KMS-11 (cell line): ENCODE data around the gene TPPP.
A peak's percentile ranks its signal among the peaks of the same experiment; 100 is the strongest.
"Not testable (repeated sequence)": the region's sequence is repeated elsewhere in the genome, so short reads cannot be mapped to it uniquely, and the experiment has no call there.

Experiments used
- H2AFZ ChIP-seq: fragments of 200-600 bp; sonication (generic); 2 replicates; pipeline ENCODE4 v1.6.1; 2016; ENCODE audit warnings: antibody characterized with exemption, mixed run types, low read depth
- H3K27ac ChIP-seq: fragments of 200-600 bp; sonication (generic); 2 replicates; pipeline ENCODE4 v1.6.1; 2016; ENCODE audit warnings: mild to moderate bottlenecking, mixed run types
- H3K27me3 ChIP-seq: fragments of 200-600 bp; sonication (generic); 2 replicates; pipeline ENCODE4 v1.6.1; 2017; ENCODE audit warnings: mild to moderate bottlenecking, low read depth, mixed run types, moderate library complexity; ENCODE audit not compliant: insufficient read depth
- H3K36me3 ChIP-seq: fragments of 200-600 bp; sonication (generic); 2 replicates; pipeline ENCODE4 v1.6.1; 2017; ENCODE audit warnings: mild to moderate bottlenecking, mixed run types; ENCODE audit not compliant: insufficient read depth
- H3K4me1 ChIP-seq: fragments of 200-600 bp; sonication (generic); 2 replicates; pipeline ENCODE4 v1.6.1; 2016; ENCODE audit warnings: mild to moderate bottlenecking, low read depth, mixed run types; ENCODE audit not compliant: poor library complexity, severe bottlenecking
- H3K4me2 ChIP-seq: fragments of 200-600 bp; sonication (generic); 2 replicates; pipeline ENCODE4 v1.7.0; 2016; ENCODE audit warnings: mild to moderate bottlenecking, mixed run types
- H3K4me3 ChIP-seq: fragments of 200-600 bp; sonication (generic); IDR thresholded peaks from 2 replicates; pipeline ENCODE4 v1.6.1; 2017; ENCODE audit warnings: low read depth, low read length, mixed read lengths; ENCODE audit not compliant: insufficient read depth
- H3K79me2 ChIP-seq: fragments of 200-600 bp; sonication (generic); 2 replicates; pipeline ENCODE4 v1.6.1; 2016; ENCODE audit warnings: low read depth, mixed run types; ENCODE audit not compliant: insufficient read depth
- H3K9ac ChIP-seq: fragments of 200-600 bp; sonication (generic); 2 replicates; pipeline ENCODE4 v1.6.1; 2016; ENCODE audit warnings: mild to moderate bottlenecking, mixed run types
- H4K20me1 ChIP-seq: fragments of 200-600 bp; sonication (generic); 2 replicates; pipeline ENCODE4 v1.6.1; 2016; ENCODE audit warnings: mild to moderate bottlenecking, mixed run types; ENCODE audit not compliant: insufficient read depth

The TPPP gene

GRCh38 chr5:693271-694041, at the start of gene TPPP:
Gene TPPP (minus strand): TSS chr5:693352. CDS start chr5:678060, 15,292 bp downstream.
- peak within 1 kb of the TSS; percentile 71 for H2AFZ ChIP-seq
- peak within 1 kb of the TSS; percentile 49; the same call in 1 of the 2 replicates for H3K9ac ChIP-seq
- peak within 1 kb of the TSS; percentile 76 for H3K4me2 ChIP-seq
- not testable (repeated sequence) for H3K4me3 ChIP-seq, H3K27me3 ChIP-seq, H3K4me1 ChIP-seq, H3K79me2 ChIP-seq, H3K27ac ChIP-seq, H4K20me1 ChIP-seq, H3K36me3 ChIP-seq

- H4K20me1 ChIP-seq, H3K79me2 ChIP-seq, H2AFZ ChIP-seq, H3K9ac ChIP-seq, H3K27me3 ChIP-seq, H3K4me3 ChIP-seq, H3K36me3 ChIP-seq, H3K4me2 ChIP-seq, H3K4me1 ChIP-seq, H3K27ac ChIP-seq: not testable (repeated sequence)
These were observed 49.1 kb upstream of the TPPP start for GRCh38 chr5:742276-742675.

GRCh38 chr5:734145-734544, 41.0 kb upstream of the TPPP start:
- H2AFZ ChIP-seq: not testable (repeated sequence)

GRCh38 chr5:732754-733454, 39.8 kb upstream of the TPPP start:
- H3K36me3 ChIP-seq, H3K27ac ChIP-seq, H3K4me1 ChIP-seq, H3K9ac ChIP-seq, H4K20me1 ChIP-seq, H3K27me3 ChIP-seq, H3K79me2 ChIP-seq, H3K4me3 ChIP-seq, H3K4me2 ChIP-seq, H2AFZ ChIP-seq: not testable (repeated sequence)

More at GRCh38 chr5:734145-734544, 41.0 kb upstream of the TPPP start:
- H3K4me1 ChIP-seq, H3K4me2 ChIP-seq, H3K79me2 ChIP-seq, H3K36me3 ChIP-seq, H3K4me3 ChIP-seq, H3K27me3 ChIP-seq, H3K27ac ChIP-seq, H3K9ac ChIP-seq, H4K20me1 ChIP-seq: not testable (repeated sequence)

- not testable (repeated sequence) for H3K27ac ChIP-seq, H3K9ac ChIP-seq, H3K79me2 ChIP-seq, H3K36me3 ChIP-seq, H3K4me2 ChIP-seq, H3K4me3 ChIP-seq, H2AFZ ChIP-seq, H3K4me1 ChIP-seq, H4K20me1 ChIP-seq, H3K27me3 ChIP-seq
These were observed 36.1 kb upstream of the TPPP start for GRCh38 chr5:729225-729624.

- H3K4me3 ChIP-seq, H4K20me1 ChIP-seq, H3K79me2 ChIP-seq, H3K27me3 ChIP-seq, H3K4me1 ChIP-seq, H3K36me3 ChIP-seq, H2AFZ ChIP-seq, H3K9ac ChIP-seq, H3K4me2 ChIP-seq, H3K27ac ChIP-seq: not testable (repeated sequence)
These were observed 33.9 kb upstream of the TPPP start for GRCh38 chr5:727087-727486.

- not testable (repeated sequence) for H2AFZ ChIP-seq, H3K36me3 ChIP-seq, H3K4me3 ChIP-seq
These were observed 30.7 kb upstream of the TPPP start for GRCh38 chr5:723865-724264.

GRCh38 chr5:723309-723708, 30.2 kb upstream of the TPPP start:
- not testable (repeated sequence) for H3K4me1 ChIP-seq, H3K4me3 ChIP-seq, H3K27ac ChIP-seq, H3K79me2 ChIP-seq, H2AFZ ChIP-seq, H4K20me1 ChIP-seq, H3K27me3 ChIP-seq, H3K36me3 ChIP-seq, H3K9ac ChIP-seq, H3K4me2 ChIP-seq

More at GRCh38 chr5:723865-724264, 30.7 kb upstream of the TPPP start:
- H3K4me2 ChIP-seq, H3K4me1 ChIP-seq, H3K79me2 ChIP-seq, H3K9ac ChIP-seq, H3K27me3 ChIP-seq, H4K20me1 ChIP-seq, H3K27ac ChIP-seq: not testable (repeated sequence)

GRCh38 chr5:719379-719778, 26.2 kb upstream of the TPPP start:
- H3K4me2 ChIP-seq, H4K20me1 ChIP-seq, H3K27ac ChIP-seq, H3K36me3 ChIP-seq, H3K27me3 ChIP-seq, H3K4me3 ChIP-seq, H3K9ac ChIP-seq, H2AFZ ChIP-seq, H3K79me2 ChIP-seq: not testable (repeated sequence)
- peaks cover 12% of the 10 kb centered on the region for H3K4me1 ChIP-seq
